Pulmonary artery endothelial cell (primary cell): Measurements from ENCODE around the gene TNS1. TPM values are rescaled to one million over a fixed set of nuclear protein-coding genes. Genes with fewer than 3 reads are reported as not detected.

Experiments used
- DNase-seq: peaks from one replicate; pipeline ENCODE4 v3.0.0-alpha.2; 2011; ENCODE audit warnings: low read depth, low spot score
- total RNA-seq: library from RNA; depleted of rRNA; stranded (reverse); fragments of >200 nt; gene quantifications from 2 replicates; pipeline ENCODE4 v1.2.3, GENCODE V29; 2014

TNS1 gene
- total RNA-seq, 1 donor from 2014 or later, result 26.2 TPM

GRCh38 chr2:217958206-217958883 lies 44.5 kb downstream of the TNS1 start:
- DNase-seq, result no peak

DNA sequence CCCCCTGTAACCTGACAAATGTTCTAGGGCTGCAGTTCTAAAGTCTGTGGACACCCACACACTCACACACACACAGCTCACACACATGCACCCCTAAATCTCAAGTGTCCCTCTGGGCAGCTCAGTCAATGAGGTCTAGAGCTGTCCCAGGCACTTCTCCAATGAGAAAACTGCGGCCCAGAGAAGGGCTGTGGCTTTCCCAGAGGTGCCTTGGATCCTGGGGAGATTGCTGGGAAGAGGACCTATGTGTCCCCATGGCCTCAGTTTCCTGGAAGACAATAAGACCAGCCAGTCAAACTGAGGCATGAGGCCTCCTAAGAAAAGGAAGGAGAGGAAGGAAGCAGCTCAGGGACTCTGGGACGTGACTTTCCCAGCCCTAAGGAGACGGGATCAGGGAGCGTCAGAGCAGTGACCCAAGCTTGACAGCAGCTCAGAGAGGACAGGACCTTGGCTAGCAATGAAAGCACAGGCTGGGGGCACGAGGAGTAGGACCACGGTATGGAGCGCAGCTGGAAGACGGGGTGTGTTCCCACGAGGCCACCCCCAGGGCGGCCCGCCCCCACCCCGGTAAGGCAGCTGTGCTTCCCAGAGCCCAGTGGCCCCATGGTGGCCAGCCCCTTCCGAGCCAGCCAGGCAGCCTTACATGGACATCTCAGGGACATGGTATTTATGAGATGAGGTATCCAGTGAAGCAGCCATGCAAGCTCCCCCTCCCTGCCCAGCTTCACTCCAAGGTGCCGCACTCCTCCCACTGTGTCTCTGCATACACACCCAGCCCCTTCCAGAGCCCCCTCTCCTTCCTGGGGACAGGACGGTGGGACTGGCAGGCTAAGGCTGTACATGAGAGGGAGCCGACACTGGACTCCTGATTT lies 46.0 kb downstream of the TNS1 start:
- DNase-seq, result no peak

DNA sequence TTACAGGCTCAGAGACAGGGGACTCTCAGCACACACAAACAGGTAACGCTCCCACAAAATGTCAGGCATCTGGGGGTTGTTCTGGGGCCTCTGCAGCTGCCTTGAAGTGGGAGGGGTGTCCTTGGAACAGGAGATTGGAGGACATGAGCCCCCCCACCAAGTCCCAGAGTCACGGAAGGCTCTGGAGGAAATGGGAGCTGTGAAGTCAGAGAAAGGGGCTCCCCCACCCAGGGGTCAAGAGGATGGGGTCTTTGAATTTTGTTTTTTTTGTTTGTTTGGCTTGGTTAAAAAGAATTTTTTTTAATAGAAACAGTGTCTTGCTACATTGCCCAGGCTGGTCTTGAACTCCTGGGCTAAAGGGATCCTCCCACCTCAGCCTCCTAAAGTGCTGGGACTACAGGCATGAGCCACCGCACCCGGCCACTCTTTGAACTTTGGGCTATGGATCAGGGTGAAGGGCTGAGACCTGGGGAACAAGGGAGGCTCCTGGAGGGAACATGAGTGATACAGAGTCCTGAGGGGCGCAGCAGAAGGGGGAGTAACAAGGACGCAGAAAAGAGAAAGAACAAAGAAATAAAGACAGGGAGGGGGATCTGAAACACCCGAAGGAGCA lies 46.8 kb downstream of the TNS1 start:
- no peak for DNase-seq

- DNase-seq, result no peak
Observed at GRCh38 chr2:217954971-217955740, 47.6 kb downstream of the TNS1 start.

GRCh38 chr2:217954469-217954868 lies 48.3 kb downstream of the TNS1 start:
- DNase-seq, result no peak

GRCh38 chr2:217954051-217954450 lies 48.7 kb downstream of the TNS1 start:
- DNase-seq, result no peak

GRCh38 chr2:217953531-217953932 lies 49.3 kb downstream of the TNS1 start:
- no peak for DNase-seq

GRCh38 chr2:217953011-217953481 lies 49.7 kb downstream of the TNS1 start:
- no peak for DNase-seq

GRCh38 chr2:217952409-217952808 lies 50.4 kb downstream of the TNS1 start:
- DNase-seq, result no peak

GRCh38 chr2:217951521-217952247 lies 51.1 kb downstream of the TNS1 start:
- DNase-seq, result no peak

GRCh38 chr2:217951091-217951490 lies 51.7 kb downstream of the TNS1 start:
- DNase-seq, result no peak

DNA sequence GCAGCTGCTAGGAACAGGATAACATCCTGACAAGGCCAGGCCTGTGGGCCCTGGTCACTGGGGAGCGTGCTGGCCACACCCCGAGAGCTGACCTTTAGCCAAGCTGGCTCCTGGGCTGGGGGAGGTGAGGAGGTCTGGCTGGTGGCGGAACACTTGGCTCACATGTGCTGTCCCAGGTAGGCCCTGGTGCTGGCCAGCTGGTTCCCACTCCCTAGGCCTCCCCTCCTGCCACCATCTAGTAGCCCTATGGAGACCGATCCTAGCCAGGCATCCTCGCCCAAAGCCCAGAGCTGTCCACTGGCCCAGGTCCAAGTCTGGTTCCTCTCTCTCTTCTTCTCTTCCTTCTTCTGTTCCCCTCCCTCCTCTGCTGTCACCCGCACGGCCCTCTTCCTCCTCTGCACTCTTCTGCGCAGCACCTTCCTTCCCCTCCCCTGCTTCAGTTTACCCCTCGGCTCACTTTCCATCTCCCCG lies 52.4 kb downstream of the TNS1 start:
- no peak for DNase-seq

DNA sequence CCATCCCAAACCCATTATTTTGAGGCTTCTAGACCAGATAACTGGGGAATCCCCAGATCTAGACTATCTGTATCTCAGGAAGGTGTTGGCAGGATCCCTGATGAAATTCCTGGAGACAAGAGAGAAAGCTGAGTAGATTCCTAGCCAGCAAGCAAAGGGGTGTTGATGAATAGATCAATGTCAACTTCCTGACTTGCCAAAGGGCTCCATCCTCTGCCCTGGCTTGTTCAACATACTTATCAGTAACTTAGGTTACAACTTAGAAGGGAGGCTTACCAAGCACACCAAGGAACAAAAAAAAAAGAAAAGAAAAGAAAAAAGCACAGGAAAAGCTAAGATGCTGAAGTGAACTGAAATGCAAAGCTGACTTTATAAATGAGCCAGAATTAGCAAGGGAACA lies 53.3 kb downstream of the TNS1 start:
- no peak for DNase-seq

DNA sequence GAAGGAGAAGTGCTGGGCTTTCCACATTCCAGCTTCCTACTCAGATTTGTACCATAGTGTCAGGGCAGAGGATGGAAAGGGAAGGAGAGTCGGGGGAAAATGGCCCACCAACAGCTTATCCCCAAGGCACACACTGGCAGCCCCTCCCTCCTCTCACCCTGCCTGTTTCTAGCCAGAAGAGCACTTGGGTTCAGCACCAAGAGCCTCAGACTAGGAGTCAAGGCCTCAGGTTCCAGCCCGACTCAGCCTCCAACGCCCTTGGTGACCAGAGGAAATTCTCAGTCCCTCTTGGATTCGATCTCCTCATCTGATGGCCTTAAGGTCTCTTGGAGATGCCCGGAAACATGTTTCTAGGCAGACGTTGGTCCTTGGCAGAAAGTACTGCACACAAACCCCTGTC lies 53.9 kb downstream of the TNS1 start:
- DNase-seq, result no peak

- DNase-seq, result no peak
Observed at GRCh38 chr2:217948351-217948791, 54.4 kb downstream of the TNS1 start.

DNA sequence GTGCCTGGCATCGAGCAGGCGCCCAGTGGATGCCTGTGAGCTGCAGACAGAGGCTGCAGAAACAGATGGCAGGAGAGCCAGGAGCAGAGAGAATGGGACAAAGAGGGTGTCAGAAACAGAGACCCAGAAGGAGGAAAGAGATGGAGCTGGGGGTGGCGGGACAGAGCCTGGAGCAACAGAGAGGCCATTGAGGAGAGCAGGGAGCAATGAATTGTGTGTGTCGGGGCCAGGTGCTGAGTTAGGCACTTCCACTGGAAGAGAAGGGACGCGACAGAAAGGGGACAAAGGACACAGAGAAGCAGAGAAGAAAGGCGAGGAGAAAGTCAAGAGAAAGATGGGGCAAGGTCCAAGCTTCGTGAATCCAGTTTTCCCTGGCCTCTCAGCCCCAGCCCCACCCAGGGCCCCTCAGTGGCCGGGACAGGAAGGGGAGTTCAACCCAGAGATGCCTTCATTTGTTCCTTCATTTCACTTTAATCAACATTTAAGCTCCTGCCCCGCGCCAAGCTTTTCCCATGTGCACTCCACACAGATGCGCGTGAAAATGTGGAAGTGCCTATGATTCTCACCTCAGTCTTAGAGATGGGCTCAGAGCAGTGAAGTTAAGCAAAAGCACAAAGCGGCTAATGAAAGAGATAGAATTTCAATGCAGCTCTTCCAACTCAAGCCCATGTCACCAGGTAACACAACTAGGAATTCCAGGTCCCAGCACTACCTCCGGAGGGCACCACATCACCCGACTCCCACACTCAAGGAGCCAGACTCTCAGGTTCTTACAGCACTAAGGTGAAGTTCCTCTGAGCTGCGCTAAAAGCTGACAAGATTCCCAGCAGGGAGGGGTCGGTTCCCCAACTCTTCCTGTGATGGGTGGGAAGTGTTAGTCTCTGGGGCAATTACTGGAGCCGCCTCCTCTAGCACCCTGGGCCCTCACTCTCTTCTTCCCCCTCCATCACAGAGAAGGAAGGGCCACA lies 55.1 kb downstream of the TNS1 start:
- no peak for DNase-seq

- no peak for DNase-seq
Observed at GRCh38 chr2:217946051-217946450, 56.7 kb downstream of the TNS1 start.

GRCh38 chr2:217945530-217945929 lies 57.3 kb downstream of the TNS1 start:
- DNase-seq, result no peak

GRCh38 chr2:217944923-217945322 lies 57.9 kb downstream of the TNS1 start:
- DNase-seq, result no peak
